Endothelial cell of umbilical vein (primary cell): ENCODE data around the gene INPP4B. TPM values are rescaled to one million over a fixed set of nuclear protein-coding genes. Genes with fewer than 3 reads are reported as not detected.

Experiments used
- BruUV-seq: library from RNA; stranded (reverse); fragments of 400-500 nt; replicated peaks from 2 replicates; lab custom pipeline; 2021; lab: Mats Ljungman, UMichigan
- CTCF ChIA-PET: fragments of 300-600, 350-600 bp; sonication (Branson Sonifier 250); formaldehyde crosslinking; loops from one replicate; lab custom pipeline; 2021; ENCODE audit warnings: antibody characterized with exemption, inconsistent platforms; lab: Charles Lee
- POLR2A ChIA-PET: fragments of 300-600, 350-600 bp; sonication (Branson Sonifier 250); formaldehyde crosslinking; loops from one replicate; lab custom pipeline; 2021; ENCODE audit warnings: antibody characterized with exemption, inconsistent platforms; lab: Charles Lee
- DNase-seq: peaks from one replicate; pipeline ENCODE4 v3.0.0-alpha.2; 2011; ENCODE audit warnings: low read depth, low spot score
- FAIRE-seq: peaks from 2 replicates; lab custom pipeline; 2011; peaks lifted over from hg19 to GRCh38; lab: Jason Lieb, UNC
- H2AFZ ChIP-seq: 2 replicates; pipeline ENCODE4 v1.6.0; 2012; ENCODE audit warnings: low read depth, low read length, control low read depth, inconsistent platforms
- H3K27ac ChIP-seq: 2 replicates; pipeline ENCODE4 v1.5.1; 2011; ENCODE audit warnings: low read depth, mild to moderate bottlenecking, control low read depth, low read length, moderate library complexity; ENCODE audit not compliant: insufficient read depth
- H3K27me3 ChIP-seq, 2 experiments: 2 replicates each; pipeline versions ENCODE4 v1.6.0 to v1.6.1; 2011; ENCODE audit warnings: low read length in 2 of 2, mixed read lengths in 1 of 2; ENCODE audit not compliant: control insufficient read depth in 2 of 2, insufficient read depth in 2 of 2
- H3K36me3 ChIP-seq, 2 experiments: 2 replicates in 1 of 2; 3 replicates in 1 of 2; pipeline ENCODE4 v1.5.1; 2011; ENCODE audit warnings: low read length in 2 of 2, mild to moderate bottlenecking in 1 of 2, moderate library complexity in 1 of 2; ENCODE audit not compliant: control insufficient read depth in 2 of 2, insufficient read depth in 2 of 2; ENCODE audit errors: extremely low read depth in 1 of 2
- H3K4me1 ChIP-seq: 3 replicates; pipeline ENCODE4 v1.5.1; 2011; ENCODE audit warnings: mild to moderate bottlenecking, low read length; ENCODE audit not compliant: control insufficient read depth, insufficient read depth; ENCODE audit errors: extremely low read depth
- H3K4me2 ChIP-seq: 2 replicates; pipeline ENCODE4 v1.6.1; 2011; ENCODE audit warnings: low read length, control low read depth, mixed read lengths; ENCODE audit not compliant: insufficient read depth
- H3K4me3 ChIP-seq, 3 experiments: fragments of 200-600 bp in 1 of 3; sonication (generic), shearing (Covaris generic) in 1 of 3; replicated peaks in 1 of 3; 2 replicates each; pipeline ENCODE4 v1.5.1; 2011 to 2016; ENCODE audit warnings: control low read depth in 3 of 3, low read length in 3 of 3, mild to moderate bottlenecking in 2 of 3, inconsistent platforms in 1 of 3, low read depth in 1 of 3, moderate library complexity in 1 of 3; ENCODE audit not compliant: insufficient read depth in 1 of 3
- H3K79me2 ChIP-seq: 2 replicates; pipeline ENCODE4 v1.6.0; 2012; ENCODE audit warnings: low read length, inconsistent platforms; ENCODE audit not compliant: control insufficient read depth, insufficient read depth
- H3K9ac ChIP-seq: replicated peaks from 2 replicates; pipeline ENCODE3; 2011; ENCODE audit warnings: low read length, control low read depth; ENCODE audit not compliant: insufficient read depth; ENCODE audit errors: extremely low read depth
- H3K9me1 ChIP-seq: replicated peaks from 3 replicates; pipeline ENCODE4 v1.6.0; 2011; ENCODE audit warnings: mild to moderate bottlenecking, low read length; ENCODE audit not compliant: control insufficient read depth, insufficient read depth; ENCODE audit errors: extremely low read depth
- H3K9me3 ChIP-seq: replicated peaks from 2 replicates; pipeline ENCODE4 v1.5.1; 2012; ENCODE audit warnings: low read length, inconsistent platforms; ENCODE audit not compliant: control insufficient read depth, insufficient read depth
- H4K20me1 ChIP-seq: replicated peaks from 2 replicates; pipeline ENCODE3; 2011; ENCODE audit warnings: mild to moderate bottlenecking, low read length; ENCODE audit not compliant: control insufficient read depth, insufficient read depth; ENCODE audit errors: extremely low read depth
- CTCF ChIP-seq, 2 donors: IDR thresholded peaks; 1 replicate in 1 of 2; 2 replicates in 1 of 2; pipeline ENCODE4 v1.5.1; 2011; ENCODE audit warnings: low read length in 2 of 2, mild to moderate bottlenecking in 2 of 2, moderate library complexity in 2 of 2, control low read depth in 1 of 2, inconsistent platforms in 1 of 2, low read depth in 1 of 2; ENCODE audit not compliant: insufficient read depth in 1 of 2; ENCODE audit errors: extremely low read depth in 1 of 2
- EZH2 ChIP-seq: IDR thresholded peaks from 2 replicates; pipeline ENCODE4 v1.6.1; 2012; ENCODE audit warnings: borderline replicate concordance, low read depth, mild to moderate bottlenecking, moderate library complexity, low read length, inconsistent platforms; ENCODE audit not compliant: severe bottlenecking
- FOS ChIP-seq: IDR thresholded peaks from 2 replicates; pipeline ENCODE4 v1.6.1; 2011; ENCODE audit warnings: mild to moderate bottlenecking, low read length, moderate library complexity, borderline replicate concordance; ENCODE audit not compliant: insufficient read depth
- GATA2 ChIP-seq: IDR thresholded peaks from 2 replicates; pipeline ENCODE4 v1.7.0; 2011; ENCODE audit warnings: low read depth, mild to moderate bottlenecking, moderate library complexity, mixed read lengths, low read length; ENCODE audit not compliant: insufficient read length, insufficient read depth
- JUN ChIP-seq: IDR thresholded peaks from 2 replicates; pipeline ENCODE4 v1.6.1; 2011; ENCODE audit warnings: borderline replicate concordance, low read depth; ENCODE audit not compliant: insufficient read length, insufficient read depth
- MAX ChIP-seq: IDR thresholded peaks from 2 replicates; pipeline ENCODE4 v1.6.1; 2011; ENCODE audit not compliant: insufficient read depth, insufficient read length
- MYC ChIP-seq: IDR thresholded peaks from one replicate; pipeline ENCODE4 v1.6.1; 2011; ENCODE audit warnings: mild to moderate bottlenecking, low read depth, low read length
- POLR2A ChIP-seq: IDR thresholded peaks from 2 replicates; pipeline ENCODE4 v1.6.1; 2012; ENCODE audit warnings: low read depth, mild to moderate bottlenecking, control low read depth, low read length
- POLR2AphosphoS5 ChIP-seq: IDR thresholded peaks from 2 replicates; pipeline ENCODE4 v1.6.1; 2012; ENCODE audit warnings: low read depth, mild to moderate bottlenecking, control low read depth, low read length, moderate library complexity; ENCODE audit not compliant: insufficient read depth
- dilution Hi-C: fragments of 300-500 bp; cut with MboI; formaldehyde crosslinking; loops from one replicate; pipeline ENCODE4 v1.15.0; 2019; ENCODE audit warnings: low sequenced_read_pairs; ENCODE audit not compliant: extremely low pct_ligation_motif_present
- intact Hi-C: fragments of 100-400 bp; cut with micrococcal nuclease; formaldehyde crosslinking; loops from one replicate; pipeline ENCODE4 v1.10.0; 2022
- polyA plus RNA-seq, 4 experiments: library from polyadenylated mRNA; depleted of rRNA in 3 of 4; stranded (reverse) in 3 of 4; unstranded in 1 of 4; fragments of >200 nt; gene quantifications; 2 replicates each; pipeline versions ENCODE4 v1.2.1 to v1.2.3, GENCODE V29; 2011 to 2012; ENCODE audit warnings: missing spikeins in 1 of 4
- total RNA-seq: library from RNA; stranded (reverse); gene quantifications from 2 replicates; pipeline ENCODE4 v1.2.3, GENCODE V29; 2021

The INPP4B gene
- total and polyA plus RNA-seq, 2 donors (not counting 3 experiments of a cell fraction or from before 2014, with no cell fraction given) = 0.41 to 3.1 TPM

- no TSS peak for BruUV-seq
- Histone ChIP-seq H2AFZ (no peak overlapping the region), H3K79me2 (no peaks in the 10 kb centered on the region), H3K4me1 (peaks cover 15% of the 10 kb centered on the region), H3K36me3 (no peaks in the 10 kb centered on the region), H4K20me1 (no peaks in the 10 kb centered on the region), H3K9me1 (no peaks in the 10 kb centered on the region), H3K4me3 (no peak overlapping the region), H3K4me2 (no peak overlapping the region), H3K27me3 (no peaks in the 10 kb centered on the region), H3K9me3 (no peaks in the 10 kb centered on the region), H3K27ac (no peak overlapping the region), H3K9ac (no peak overlapping the region)
- DNase-seq = no peak
- ChIA-PET POLR2A (no interaction called here), CTCF (interaction anchor here (0.9 kb wide), 1 partner anchor 9 kb away, joined by 4 read pairs; no protein-coding TSS in a partner anchor)
- intact Hi-C loops (no loop called here), dilution Hi-C loops (no loop called here)
- TF ChIP-seq MAX (no peak), POLR2AphosphoS5 (no peak), CTCF (IDR thresholded peaks at IDR 0.05; ENCODE audit: extremely low read depth in 1 of 2, insufficient read depth in 1 of 2, low read depth in 1 of 2, low read length in 2 of 2) (no peak), POLR2A (no peak), MYC (no peak), GATA2 (no peak), JUN (no peak), EZH2 (no peak), FOS (no peak)
- FAIRE-seq = no peak
These were observed 480.7 kb downstream of the INPP4B start for GRCh38 chr4:142365391-142365790.
